GM12865 (cell line): ENCODE data around the gene ADAMTS17.

ENCODE experiments used
- DNase-seq: peaks from one replicate; pipeline ENCODE4 v3.0.0; 2010; ENCODE audit warnings: low read depth
- H3K4me3 ChIP-seq: 2 replicates; pipeline ENCODE4 v1.5.1; 2011; ENCODE audit warnings: mild to moderate bottlenecking, low read depth, low read length, control low read depth
- CTCF ChIP-seq: IDR thresholded peaks from 2 replicates; pipeline ENCODE4 v1.5.1; 2011; ENCODE audit warnings: low read length, control low read depth, low read depth, inconsistent platforms; ENCODE audit not compliant: insufficient read depth; ENCODE audit errors: missing control alignments

Gene ADAMTS17

GRCh38 chr15:100215843-100216169 is 126.0 kb downstream of the ADAMTS17 start:
- no peak for TF ChIP-seq CTCF
- H3K4me3 ChIP-seq = no peak overlapping the region
- no peak for DNase-seq

DNA sequence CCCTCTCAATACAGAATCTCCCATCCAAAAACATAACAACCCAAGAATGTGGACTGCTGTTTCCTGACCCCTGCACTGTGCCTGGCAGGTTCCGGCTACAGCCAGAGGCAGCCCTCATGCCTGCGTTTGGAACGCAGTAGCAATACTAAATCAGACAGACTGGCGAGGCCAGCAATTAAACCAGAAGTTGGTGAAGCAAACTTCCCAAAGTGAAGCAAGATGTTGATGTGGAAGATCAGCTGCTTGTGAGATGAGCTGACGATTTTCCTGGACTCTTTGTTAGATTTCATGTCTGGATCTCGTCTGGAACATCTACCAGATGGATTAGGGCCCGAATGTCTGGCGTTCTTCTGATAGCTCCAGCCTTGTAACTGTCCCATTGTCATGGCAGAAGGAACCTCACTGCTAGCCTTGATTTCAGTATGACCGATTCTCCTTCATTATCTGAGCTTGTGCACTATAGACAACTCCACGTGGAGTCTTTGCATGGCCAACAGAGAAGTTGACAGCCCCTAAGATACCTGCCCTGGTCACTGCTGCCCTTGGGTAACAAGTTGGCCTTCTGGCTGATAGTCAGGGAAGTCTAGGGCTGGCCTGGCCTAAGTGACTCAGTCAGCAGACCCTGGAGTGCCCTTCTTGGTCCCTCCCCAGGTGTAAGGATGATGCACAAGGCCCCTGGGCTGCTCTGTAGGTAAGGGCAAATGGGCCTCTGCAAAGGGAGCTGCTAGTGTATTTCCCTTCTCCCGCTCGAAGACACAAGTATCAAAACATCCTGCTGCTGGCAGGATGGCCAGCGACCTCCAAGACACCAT is 126.5 kb downstream of the ADAMTS17 start:
- no peak for TF ChIP-seq CTCF
- H3K4me3 ChIP-seq = no peak overlapping the region
- no peak for DNase-seq

GRCh38 chr15:100211855-100212850 is 129.6 kb downstream of the ADAMTS17 start:
- no peak for TF ChIP-seq CTCF
- H3K4me3 ChIP-seq = no peak overlapping the region
- DNase-seq = no peak

- no peak overlapping the region for H3K4me3 ChIP-seq
- no peak for TF ChIP-seq CTCF
- no peak for DNase-seq
These were observed 131.4 kb downstream of the ADAMTS17 start for GRCh38 chr15:100210338-100210737.

- no peak overlapping the region for H3K4me3 ChIP-seq
- no peak for DNase-seq
- no peak for TF ChIP-seq CTCF
These were observed 132.7 kb downstream of the ADAMTS17 start for GRCh38 chr15:100208921-100209603.

DNA sequence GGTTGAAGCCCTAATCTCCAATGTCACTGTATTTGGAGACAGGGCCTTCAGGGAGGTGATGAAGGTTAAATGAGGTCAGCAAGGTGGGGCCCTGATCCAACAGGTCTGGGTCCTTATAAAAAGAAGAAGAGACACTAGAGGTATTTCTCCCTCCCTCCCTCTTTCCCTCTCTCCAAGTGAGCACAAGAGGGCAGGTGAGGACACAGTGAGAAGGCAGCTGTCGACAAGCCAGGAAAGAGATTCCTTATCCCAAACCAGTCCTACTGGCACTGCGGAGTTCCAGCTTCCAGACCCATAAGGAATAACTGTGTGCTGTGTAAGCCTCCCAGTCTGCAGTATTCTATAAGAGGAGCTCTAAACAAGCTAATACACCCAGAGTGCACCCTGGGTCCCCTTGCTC is 134.7 kb downstream of the ADAMTS17 start:
- no peak for TF ChIP-seq CTCF
- no peak for DNase-seq
- H3K4me3 ChIP-seq = no peak overlapping the region
